SIG-M5 (cell line): ENCODE data around the gene ZFR.
"Not testable (repeated sequence)": the region's sequence is repeated elsewhere in the genome, so short reads cannot be mapped to it uniquely, and the experiment has no call there.

ENCODE experiments used
- DNase-seq: peaks from one replicate; lab custom pipeline; 2025; lab: John Stamatoyannopoulos, UW

Gene ZFR

GRCh38 chr5:32406650-32407049 lies 37.9 kb downstream of the ZFR start:
- no peak for DNase-seq

GRCh38 chr5:32405507-32405906 lies 39.0 kb downstream of the ZFR start:
- DNase-seq: no peak

- no peak for DNase-seq
These were observed 40.8 kb downstream of the ZFR start for GRCh38 chr5:32403760-32404159.

GRCh38 chr5:32400401-32400800 lies 44.1 kb downstream of the ZFR start:
- no peak for DNase-seq

GRCh38 chr5:32398754-32399153 lies 45.8 kb downstream of the ZFR start:
- DNase-seq: not testable (repeated sequence)

GRCh38 chr5:32394981-32395380 lies 49.6 kb downstream of the ZFR start:
- peak; percentile 74 for DNase-seq

GRCh38 chr5:32392039-32392438 lies 52.5 kb downstream of the ZFR start:
- DNase-seq: no peak

GRCh38 chr5:32390819-32391591 lies 53.5 kb downstream of the ZFR start:
- DNase-seq: peak; percentile 37

- peak; percentile 32 for DNase-seq
These were observed 56.0 kb downstream of the ZFR start for GRCh38 chr5:32388432-32389129.

- DNase-seq: no peak
These were observed 56.7 kb downstream of the ZFR start for GRCh38 chr5:32387841-32388240.

GRCh38 chr5:32387211-32387610 lies 57.3 kb downstream of the ZFR start:
- no peak for DNase-seq

- no peak for DNase-seq
These were observed 59.9 kb downstream of the ZFR start for GRCh38 chr5:32384621-32385020.

GRCh38 chr5:32383586-32383985 lies 61.0 kb downstream of the ZFR start:
- DNase-seq: no peak

GRCh38 chr5:32383065-32383464 lies 61.5 kb downstream of the ZFR start:
- DNase-seq: no peak

GRCh38 chr5:32379421-32379820 lies 65.1 kb downstream of the ZFR start:
- DNase-seq: no peak

GRCh38 chr5:32378966-32379365 lies 65.6 kb downstream of the ZFR start:
- no peak for DNase-seq

- DNase-seq: no peak
These were observed 74.9 kb downstream of the ZFR start for GRCh38 chr5:32369542-32370155.

- DNase-seq: no peak
These were observed 75.5 kb downstream of the ZFR start for GRCh38 chr5:32369032-32369431.

GRCh38 chr5:32367271-32367670 lies 77.3 kb downstream of the ZFR start:
- DNase-seq: not testable (repeated sequence)

GRCh38 chr5:32365623-32366022 lies 78.9 kb downstream of the ZFR start:
- DNase-seq: no peak

- no peak for DNase-seq
These were observed 81.5 kb downstream of the ZFR start for GRCh38 chr5:32363030-32363429.

- DNase-seq: no peak
These were observed 82.0 kb downstream of the ZFR start for GRCh38 chr5:32362527-32362926.

GRCh38 chr5:32360906-32361305 lies 83.6 kb downstream of the ZFR start:
- DNase-seq: no peak
